ENCODE data around the gene PIP4P1.

The PIP4P1 gene

DNA sequence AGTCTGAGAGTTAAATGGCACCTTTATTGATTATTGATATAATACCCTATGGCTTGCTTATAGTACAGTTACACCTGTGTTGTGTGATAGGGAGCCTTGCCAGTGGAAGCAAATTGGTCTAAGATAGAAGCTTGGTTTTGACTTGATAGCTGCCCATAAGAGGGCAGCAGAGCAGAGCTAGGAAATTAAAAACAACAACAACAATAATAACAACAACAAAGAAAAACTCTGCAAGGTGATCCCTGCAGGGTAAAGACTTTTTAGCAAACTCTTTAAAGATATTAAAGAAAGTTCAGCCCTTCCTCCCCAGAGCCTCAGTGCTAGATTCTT lies 26.1 kb upstream of the PIP4P1 start:
- no peaks in the 10 kb centered on the region for H3K27me3 ChIP-seq (ENCODE audit: insufficient read depth, insufficient read length)

DNA sequence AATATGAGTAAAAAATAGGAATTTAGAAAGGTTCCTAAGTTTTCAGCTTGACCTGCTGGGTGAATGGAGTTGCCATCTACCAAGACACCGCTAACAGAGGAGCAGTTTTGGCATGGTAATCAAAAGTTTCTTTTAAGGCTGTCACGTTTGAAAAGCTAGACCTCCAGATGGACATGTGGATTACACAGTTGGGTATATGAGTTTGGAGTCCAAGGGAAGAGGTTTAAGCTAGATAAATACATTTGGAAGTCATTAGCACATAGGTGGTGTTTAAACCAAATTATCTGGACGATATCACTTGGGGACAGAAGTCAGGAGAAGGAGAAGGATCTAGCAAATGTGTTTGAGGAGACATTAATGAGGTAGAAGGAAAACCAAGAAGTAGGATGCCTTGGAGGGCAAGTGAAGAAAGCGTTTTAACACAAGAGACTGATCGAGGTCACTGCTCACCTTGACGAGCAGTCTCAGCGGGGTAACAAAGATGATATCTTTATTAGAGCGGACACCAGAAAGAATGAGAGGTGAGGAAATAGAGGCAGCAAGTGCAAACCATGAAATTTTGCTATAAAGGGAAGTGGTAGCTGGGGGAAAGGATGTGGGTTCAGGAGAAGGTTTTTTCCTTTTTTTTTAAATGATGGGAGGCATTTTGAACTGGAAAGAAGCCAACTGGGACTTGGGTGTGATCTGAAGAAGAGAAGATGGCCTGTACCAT lies 25.6 kb upstream of the PIP4P1 start:
- no peak for DNase-seq (ENCODE audit: low read depth, low spot score)
- no peak overlapping the region for H3K4me3 ChIP-seq (ENCODE audit: insufficient read length, low read depth)
- no peak overlapping the region for H3K9ac ChIP-seq (ENCODE audit: insufficient read length, low read depth)
- no peaks in the 10 kb centered on the region for H3K9me3 ChIP-seq (ENCODE audit: insufficient read depth, low read length)
- no peaks in the 10 kb centered on the region for H3K36me3 ChIP-seq (ENCODE audit: insufficient read depth, insufficient read length, low read length)
- TF ChIP-seq SUZ12 (IDR thresholded peaks at IDR 0.05; ENCODE audit: extremely low read depth, insufficient read depth, insufficient read length) (no peak), YY1 (IDR thresholded peaks at IDR 0.05; ENCODE audit: insufficient read depth, insufficient read length) (no peak), ZNF274 (IDR thresholded peaks at IDR 0.05; ENCODE audit: low read depth, low read length) (no peak)
- no peaks in the 10 kb centered on the region for H3K4me1 ChIP-seq (ENCODE audit: insufficient read depth, insufficient read length)
- H3K27me3 ChIP-seq (ENCODE audit: insufficient read depth, insufficient read length) = no peaks in the 10 kb centered on the region

More for the DNA sequence above, 26.1 kb upstream of the PIP4P1 start:
- Histone ChIP-seq H3K9ac (ENCODE audit: insufficient read length, low read depth) (no peak overlapping the region), H3K4me1 (ENCODE audit: insufficient read depth, insufficient read length) (no peaks in the 10 kb centered on the region), H3K4me3 (ENCODE audit: insufficient read length, low read depth) (no peak overlapping the region), H3K9me3 (ENCODE audit: insufficient read depth, low read length) (peaks cover 3% of the 10 kb centered on the region; the same call in 1 of the 2 replicates), H3K36me3 (ENCODE audit: insufficient read depth, insufficient read length, low read length) (no peaks in the 10 kb centered on the region)
- TF ChIP-seq SUZ12 (IDR thresholded peaks at IDR 0.05; ENCODE audit: extremely low read depth, insufficient read depth, insufficient read length) (no peak), YY1 (IDR thresholded peaks at IDR 0.05; ENCODE audit: insufficient read depth, insufficient read length) (no peak), ZNF274 (IDR thresholded peaks at IDR 0.05; ENCODE audit: low read depth, low read length) (no peak)
- no peak for DNase-seq (ENCODE audit: low read depth, low spot score)

DNA sequence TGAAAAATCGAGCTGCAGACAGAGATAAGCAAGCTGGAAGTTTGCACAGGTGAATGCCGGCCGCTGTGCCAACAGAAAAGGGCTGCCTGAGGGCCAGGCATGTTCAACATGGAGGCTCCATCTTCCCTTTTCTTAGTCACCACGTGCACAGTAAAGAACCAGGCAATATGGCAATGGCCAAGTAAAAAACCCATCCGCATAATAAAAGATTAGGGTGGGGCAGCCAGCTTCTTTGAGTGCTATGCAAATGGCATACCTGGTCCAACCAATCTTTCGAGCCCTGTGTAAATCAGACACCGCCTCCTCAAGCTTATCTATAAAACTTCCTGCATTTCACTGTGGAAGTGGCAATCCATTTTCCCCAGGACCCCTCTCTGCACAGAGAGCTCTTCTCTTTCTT lies 24.7 kb upstream of the PIP4P1 start:
- H3K9ac ChIP-seq (ENCODE audit: insufficient read length, low read depth) = no peak overlapping the region
- DNase-seq (ENCODE audit: low read depth, low spot score) = no peak
- no peaks in the 10 kb centered on the region for H3K9me3 ChIP-seq (ENCODE audit: insufficient read depth, low read length)
- no peaks in the 10 kb centered on the region for H3K27me3 ChIP-seq (ENCODE audit: insufficient read depth, insufficient read length)
- TF ChIP-seq ZNF274 (IDR thresholded peaks at IDR 0.05; ENCODE audit: low read depth, low read length) (no peak), SUZ12 (IDR thresholded peaks at IDR 0.05; ENCODE audit: extremely low read depth, insufficient read depth, insufficient read length) (no peak), YY1 (IDR thresholded peaks at IDR 0.05; ENCODE audit: insufficient read depth, insufficient read length) (no peak)
- H3K4me1 ChIP-seq (ENCODE audit: insufficient read depth, insufficient read length) = no peaks in the 10 kb centered on the region
- H3K4me3 ChIP-seq (ENCODE audit: insufficient read length, low read depth) = no peak overlapping the region
- H3K36me3 ChIP-seq (ENCODE audit: insufficient read depth, insufficient read length, low read length) = no peaks in the 10 kb centered on the region

DNA sequence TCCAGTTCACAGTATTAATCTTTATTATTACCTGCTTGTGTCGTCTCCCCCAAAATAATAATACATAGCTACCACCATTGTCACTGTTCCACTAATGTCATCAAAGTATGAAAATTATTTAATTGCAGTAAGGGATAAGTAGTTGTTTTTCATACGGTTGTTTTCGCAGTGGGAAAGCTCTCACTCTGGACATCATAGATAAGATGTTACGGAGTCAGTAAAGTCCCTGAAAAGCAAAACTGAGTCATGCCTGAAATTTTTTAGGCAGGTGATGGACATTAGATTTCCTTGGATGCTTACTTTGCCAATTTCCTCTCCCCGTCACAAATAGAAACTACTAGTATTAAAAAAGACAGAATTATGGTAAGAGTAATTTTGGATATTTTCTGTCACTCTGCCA lies 21.1 kb upstream of the PIP4P1 start:
- no peak for DNase-seq (ENCODE audit: low read depth, low spot score)
- no peak for TF ChIP-seq ZNF274 (IDR thresholded peaks at IDR 0.05; ENCODE audit: low read depth, low read length)
- no peak for TF ChIP-seq YY1 (IDR thresholded peaks at IDR 0.05; ENCODE audit: insufficient read depth, insufficient read length)
- TF ChIP-seq SUZ12 (IDR thresholded peaks at IDR 0.05; ENCODE audit: extremely low read depth, insufficient read depth, insufficient read length) = no peak

DNA sequence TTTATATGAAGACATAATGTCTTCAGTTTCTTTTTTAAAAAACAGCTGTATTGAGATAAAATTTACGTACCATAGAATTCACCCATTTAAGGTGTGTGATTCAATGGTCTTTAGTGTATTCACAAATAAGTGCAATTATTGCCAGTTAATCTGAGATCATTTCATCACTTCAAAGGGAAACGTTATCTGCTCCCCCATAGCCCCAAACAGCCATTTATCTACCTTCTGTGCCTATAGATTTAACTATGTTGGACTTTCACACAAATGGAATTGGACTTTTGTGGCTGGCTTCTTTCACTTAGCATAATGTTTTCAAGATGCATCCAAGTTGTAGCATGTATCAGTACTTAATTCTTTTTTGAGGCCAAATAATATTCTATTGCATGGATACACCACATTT lies 17.7 kb upstream of the PIP4P1 start:
- no peak overlapping the region for H3K4me3 ChIP-seq (ENCODE audit: insufficient read length, low read depth)
- H3K4me1 ChIP-seq (ENCODE audit: insufficient read depth, insufficient read length) = peaks cover 5% of the 10 kb centered on the region
- H3K9ac ChIP-seq (ENCODE audit: insufficient read length, low read depth) = no peak overlapping the region
- no peak for TF ChIP-seq SUZ12 (IDR thresholded peaks at IDR 0.05; ENCODE audit: extremely low read depth, insufficient read depth, insufficient read length)
- TF ChIP-seq YY1 (IDR thresholded peaks at IDR 0.05; ENCODE audit: insufficient read depth, insufficient read length) = no peak
- no peak for TF ChIP-seq ZNF274 (IDR thresholded peaks at IDR 0.05; ENCODE audit: low read depth, low read length)
- DNase-seq (ENCODE audit: low read depth, low spot score) = no peak
- no peaks in the 10 kb centered on the region for H3K9me3 ChIP-seq (ENCODE audit: insufficient read depth, low read length)
- no peaks in the 10 kb centered on the region for H3K27me3 ChIP-seq (ENCODE audit: insufficient read depth, insufficient read length)
- H3K36me3 ChIP-seq (ENCODE audit: insufficient read depth, insufficient read length, low read length) = peaks cover 41% of the 10 kb centered on the region

More for the DNA sequence above, 21.1 kb upstream of the PIP4P1 start:
- H3K27me3 ChIP-seq (ENCODE audit: insufficient read depth, insufficient read length) = no peaks in the 10 kb centered on the region
- no peak overlapping the region for H3K9ac ChIP-seq (ENCODE audit: insufficient read length, low read depth)
- H3K4me3 ChIP-seq (ENCODE audit: insufficient read length, low read depth) = no peak overlapping the region
- peaks cover 7% of the 10 kb centered on the region for H3K36me3 ChIP-seq (ENCODE audit: insufficient read depth, insufficient read length, low read length)
- no peaks in the 10 kb centered on the region for H3K9me3 ChIP-seq (ENCODE audit: insufficient read depth, low read length)
- peaks cover 1% of the 10 kb centered on the region for H3K4me1 ChIP-seq (ENCODE audit: insufficient read depth, insufficient read length)

DNA sequence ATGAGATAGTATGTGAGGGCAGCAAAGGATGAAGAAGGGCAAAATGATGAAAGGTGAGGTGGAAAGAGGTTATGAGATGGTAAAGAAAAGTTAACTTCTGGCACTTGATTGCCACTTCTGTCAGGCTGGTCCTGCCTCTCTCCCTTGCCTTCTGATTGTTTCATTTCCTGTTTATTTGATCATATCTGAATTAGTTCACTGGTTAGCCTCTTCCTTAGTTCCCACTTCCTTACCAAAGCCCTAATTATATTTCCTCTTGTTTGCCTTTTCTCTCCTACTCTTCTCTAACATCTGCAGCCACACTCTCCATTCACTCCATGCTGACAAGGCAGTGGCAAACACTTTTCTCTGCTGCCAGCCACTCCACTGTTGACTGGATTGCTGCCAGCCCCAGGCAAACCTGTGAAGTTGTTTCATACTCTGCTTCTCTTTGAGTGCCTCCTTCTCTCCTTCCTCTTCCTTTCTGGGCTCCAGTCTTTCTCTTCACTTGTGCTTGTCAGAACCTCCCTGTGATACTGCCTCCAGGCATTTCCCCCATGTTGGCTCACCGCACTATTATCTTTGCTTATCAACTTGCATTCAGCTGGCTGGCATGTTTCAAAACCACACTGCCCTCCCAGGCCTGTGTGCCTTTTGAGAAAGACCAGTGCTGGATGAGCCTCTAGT lies 16.1 kb upstream of the PIP4P1 start:
- TF ChIP-seq SUZ12 (IDR thresholded peaks at IDR 0.05; ENCODE audit: extremely low read depth, insufficient read depth, insufficient read length) (no peak), ZNF274 (IDR thresholded peaks at IDR 0.05; ENCODE audit: low read depth, low read length) (no peak), YY1 (IDR thresholded peaks at IDR 0.05; ENCODE audit: insufficient read depth, insufficient read length) (no peak)
- no peak overlapping the region for H3K4me3 ChIP-seq (ENCODE audit: insufficient read length, low read depth)
- H3K9me3 ChIP-seq (ENCODE audit: insufficient read depth, low read length) = no peaks in the 10 kb centered on the region
- DNase-seq (ENCODE audit: low read depth, low spot score) = no peak
- H3K9ac ChIP-seq (ENCODE audit: insufficient read length, low read depth) = no peak overlapping the region
- H3K27me3 ChIP-seq (ENCODE audit: insufficient read depth, insufficient read length) = no peaks in the 10 kb centered on the region
- H3K4me1 ChIP-seq (ENCODE audit: insufficient read depth, insufficient read length) = peaks cover 5% of the 10 kb centered on the region
- H3K36me3 ChIP-seq (ENCODE audit: insufficient read depth, insufficient read length, low read length) = peaks cover 56% of the 10 kb centered on the region

DNA sequence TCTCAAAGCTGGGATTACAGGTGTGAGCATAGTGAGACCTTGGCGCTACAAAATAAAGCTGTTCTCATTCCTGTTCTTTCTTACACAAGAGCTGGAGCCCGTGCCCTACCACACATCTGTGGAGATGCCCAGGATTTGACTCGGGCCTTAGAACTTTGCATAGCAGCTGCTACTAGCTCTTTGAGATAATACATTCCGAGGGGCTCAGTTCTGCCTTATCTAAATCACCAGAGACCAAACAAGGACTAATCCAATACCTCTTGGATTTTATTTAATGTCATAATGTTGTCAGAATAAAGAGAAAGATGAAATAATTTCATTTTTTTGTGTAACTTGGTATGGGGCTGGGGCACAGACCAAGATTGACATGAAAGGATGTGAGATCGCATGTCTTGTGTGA lies 15.5 kb upstream of the PIP4P1 start:
- Histone ChIP-seq H3K9ac (ENCODE audit: insufficient read length, low read depth) (no peak overlapping the region), H3K36me3 (ENCODE audit: insufficient read depth, insufficient read length, low read length) (peaks cover 62% of the 10 kb centered on the region), H3K4me1 (ENCODE audit: insufficient read depth, insufficient read length) (peaks cover 5% of the 10 kb centered on the region), H3K27me3 (ENCODE audit: insufficient read depth, insufficient read length) (no peaks in the 10 kb centered on the region), H3K9me3 (ENCODE audit: insufficient read depth, low read length) (no peaks in the 10 kb centered on the region), H3K4me3 (ENCODE audit: insufficient read length, low read depth) (no peak overlapping the region)
- no peak for DNase-seq (ENCODE audit: low read depth, low spot score)
- TF ChIP-seq ZNF274 (IDR thresholded peaks at IDR 0.05; ENCODE audit: low read depth, low read length) (no peak), SUZ12 (IDR thresholded peaks at IDR 0.05; ENCODE audit: extremely low read depth, insufficient read depth, insufficient read length) (no peak), YY1 (IDR thresholded peaks at IDR 0.05; ENCODE audit: insufficient read depth, insufficient read length) (no peak)

All from NT2/D1 (cell line).